ENCODE measurements around the gene PPP2R5E. TPM values are rescaled to one million over a fixed set of nuclear protein-coding genes. Genes with fewer than 3 reads are reported as not detected.

Gene PPP2R5E
- total and polyA plus RNA-seq, 2 of the 8 experiments (the other 6 are each of a cell fraction or from before 2014, with no cell fraction given) = 6.8 to 64.6 TPM

GRCh38 chr14:63486738-63487137 lies 56.4 kb downstream of the PPP2R5E start:
- H2BK15ac ChIP-seq (ENCODE audit: low read length) = no peak overlapping the region
- H2AK5ac ChIP-seq (ENCODE audit: low read depth, low read length) = no peak overlapping the region
- no peak overlapping the region for H4K91ac ChIP-seq (replicated peaks; ENCODE audit: insufficient read length, low read length)
- H4K20me1 ChIP-seq (replicated peaks in 1 of 2; ENCODE audit: control insufficient read depth in 1 of 2, insufficient read depth in 2 of 2, low read length in 2 of 2) = peaks cover 0 to 7% of the 10 kb centered on the region in 2 experiments
- no peak overlapping the region for H3K14ac ChIP-seq (ENCODE audit: insufficient read length)
- H2BK5ac ChIP-seq (ENCODE audit: low read depth, low read length) = no peak overlapping the region
- H3K56ac ChIP-seq (replicated peaks; ENCODE audit: insufficient read length, low read depth, low read length) = no peak overlapping the region
- H3K9me3 ChIP-seq (ENCODE audit: insufficient read depth in 2 of 2, low read depth in 1 of 2, low read length in 1 of 2) = no peaks in the 10 kb centered on the region
- no peak overlapping the region for H2BK120ac ChIP-seq (replicated peaks; ENCODE audit: low read depth, low read length)
- H4K5ac ChIP-seq (ENCODE audit: insufficient read length, low read depth, low read length) = no peak overlapping the region
- DNase-seq (ENCODE audit: low read depth in 1 of 2, low spot score in 2 of 2) = no peak
- H3K4ac ChIP-seq (replicated peaks; ENCODE audit: insufficient read length, low read depth, low read length) = no peak overlapping the region
- no peak overlapping the region for H4K8ac ChIP-seq (ENCODE audit: extremely low read depth, insufficient read depth, low read length)
- no peak overlapping the region for H3K9ac ChIP-seq (replicated peaks in 1 of 4; ENCODE audit: extremely low read depth in 1 of 4, low read depth in 3 of 4, low read length in 3 of 4)
- H3K4me1 ChIP-seq (replicated peaks in 1 of 4; ENCODE audit: control insufficient read depth in 3 of 4, insufficient read depth in 4 of 4, low read length in 3 of 4) = no peaks in the 10 kb centered on the region
- H2BK20ac ChIP-seq (ENCODE audit: low read length) = no peak overlapping the region
- H3K4me2 ChIP-seq (ENCODE audit: insufficient read depth in 1 of 2, low read depth in 2 of 2, low read length in 2 of 2) = no peak overlapping the region
- POLR2A ChIA-PET (ENCODE audit: partially characterized antibody) = interaction anchor here (0.8 kb wide), 1 partner anchor 28 kb away, joined by 3 read pairs; no protein-coding TSS in a partner anchor
- H2AFZ ChIP-seq (ENCODE audit: low read length) = no peak overlapping the region
- H3K36me3 ChIP-seq (ENCODE audit: control insufficient read depth in 2 of 4, insufficient read depth in 4 of 4, low read length in 3 of 4) = no peaks in the 10 kb centered on the region
- no peak overlapping the region for H3K27ac ChIP-seq (ENCODE audit: low read depth, low read length)
- H3K4me3 ChIP-seq (ENCODE audit: extremely low read depth in 1 of 4, insufficient read depth in 2 of 4, low read depth in 3 of 4, low read length in 4 of 4) = no peak overlapping the region
- H3K27me3 ChIP-seq (replicated peaks in 1 of 4; ENCODE audit: control insufficient read depth in 3 of 4, extremely low read depth in 1 of 4, insufficient read depth in 3 of 4, low read length in 3 of 4) = no peaks in the 10 kb centered on the region
- CTCF ChIA-PET (ENCODE audit: partially characterized antibody) = interaction anchor here (0.7 kb wide), 1 partner anchor 9 kb away, joined by 3 read pairs; no protein-coding TSS in a partner anchor
- no peak overlapping the region for H3K18ac ChIP-seq (ENCODE audit: extremely low read depth, low read length)
- no peak for FAIRE-seq
- H3K23ac ChIP-seq (ENCODE audit: insufficient read length) = no peak overlapping the region
- H2BK12ac ChIP-seq (ENCODE audit: low read depth, low read length) = no peak overlapping the region
- peaks cover 0 to 93% of the 10 kb centered on the region in 2 experiments; a peak in 2 of 4 replicates for H3K79me2 ChIP-seq (ENCODE audit: control insufficient read depth in 1 of 2, insufficient read depth in 2 of 2, low read length in 2 of 2)
- no peaks in the 10 kb centered on the region; the same call in 1 of the 2 replicates for H3K79me1 ChIP-seq (ENCODE audit: low read depth, low read length)
- H3K23me2 ChIP-seq (ENCODE audit: low read depth, low read length) = no peaks in the 10 kb centered on the region; the same call in 1 of the 2 replicates
- TF ChIP-seq HDAC2 (IDR thresholded peaks at IDR 0.05; ENCODE audit: borderline replicate concordance in 1 of 2, low read depth in 2 of 2, low read length in 2 of 2) (no peak), TAF7 (optimal IDR thresholded peaks at IDR 0.05; ENCODE audit: borderline replicate concordance, low read depth, low read length) (no peak), SUZ12 (IDR thresholded peaks at IDR 0.05; ENCODE audit: low read length) (no peak), FOSL1 (IDR thresholded peaks at IDR 0.05; ENCODE audit: insufficient read depth, low read depth, low read length) (no peak), CTBP2 (IDR thresholded peaks at IDR 0.05; ENCODE audit: borderline replicate concordance, insufficient read depth, insufficient read length, low read length) (no peak), ATF2 (IDR thresholded peaks at IDR 0.05; ENCODE audit: low read length) (no peak), RFX5 (IDR thresholded peaks at IDR 0.05; ENCODE audit: borderline replicate concordance, low read depth, low read length) (no peak), TCF12 (IDR thresholded peaks at IDR 0.05; ENCODE audit: low read depth, low read length) (no peak)
- TF ChIP-seq, protein P1, sequence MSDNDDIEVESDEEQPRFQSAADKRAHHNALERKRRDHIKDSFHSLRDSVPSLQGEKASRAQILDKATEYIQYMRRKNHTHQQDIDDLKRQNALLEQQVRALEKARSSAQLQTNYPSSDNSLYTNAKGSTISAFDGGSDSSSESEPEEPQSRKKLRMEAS (IDR thresholded peaks at IDR 0.05) = no peak
- TF ChIP-seq, protein P2, sequence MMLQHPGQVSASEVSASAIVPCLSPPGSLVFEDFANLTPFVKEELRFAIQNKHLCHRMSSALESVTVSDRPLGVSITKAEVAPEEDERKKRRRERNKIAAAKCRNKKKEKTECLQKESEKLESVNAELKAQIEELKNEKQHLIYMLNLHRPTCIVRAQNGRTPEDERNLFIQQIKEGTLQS (IDR thresholded peaks at IDR 0.05; ENCODE audit: insufficient read depth, low read depth, low read length) = no peak

All from H1 (cell line).